ENCODE results near the gene TCAF2. TPM values are rescaled to one million over a fixed set of nuclear protein-coding genes. Genes with fewer than 3 reads are reported as not detected.
"Not testable (repeated sequence)": the region's sequence is repeated elsewhere in the genome, so short reads cannot be mapped to it uniquely, and the experiment has no call there.

Gene TCAF2
- polyA plus RNA-seq (2012; ENCODE audit: missing spikeins): 11.8 TPM

GRCh38 chr7:143620646-143621045, at the start of gene TCAF2:
TCAF2 (plus strand) TSS chr7:143620974.
- peak; percentile 83 for FAIRE-seq

GRCh38 chr7:143571501-143571900, 49.3 kb upstream of the TCAF2 start, which contains the start of gene CTAGE15:
CTAGE15 (plus strand) TSS chr7:143571801; CDS start chr7:143571818, 17 bp downstream.
- not testable (repeated sequence) for DNase-seq (ENCODE audit: insufficient read length); FAIRE-seq

More at GRCh38 chr7:143620646-143621045, at the start of gene TCAF2:
- not testable (repeated sequence) for DNase-seq (ENCODE audit: insufficient read length)

GRCh38 chr7:143588183-143588582, 32.6 kb upstream of the TCAF2 start:
- FAIRE-seq; DNase-seq (ENCODE audit: insufficient read length): not testable (repeated sequence)

DNA sequence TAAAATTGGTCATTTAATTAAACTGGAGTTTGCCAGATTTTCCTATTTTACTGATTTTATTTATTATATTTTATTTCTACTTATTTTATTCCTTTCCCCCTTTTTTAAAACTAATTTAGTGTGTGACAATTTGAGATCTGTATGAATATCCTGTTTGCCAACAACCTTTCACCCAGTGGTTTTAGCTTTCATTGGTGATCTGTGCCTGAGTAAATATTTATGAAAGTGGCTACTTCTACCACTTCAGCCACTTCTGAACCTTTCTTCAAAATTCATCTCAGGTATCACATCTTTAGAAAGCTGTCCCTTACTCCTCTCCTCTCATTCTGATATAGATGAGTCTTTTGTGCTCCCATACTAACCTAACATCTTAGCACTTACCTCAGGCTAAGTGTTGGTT, 30.9 kb upstream of the TCAF2 start:
- FAIRE-seq; DNase-seq (ENCODE audit: insufficient read length): not testable (repeated sequence)

DNA sequence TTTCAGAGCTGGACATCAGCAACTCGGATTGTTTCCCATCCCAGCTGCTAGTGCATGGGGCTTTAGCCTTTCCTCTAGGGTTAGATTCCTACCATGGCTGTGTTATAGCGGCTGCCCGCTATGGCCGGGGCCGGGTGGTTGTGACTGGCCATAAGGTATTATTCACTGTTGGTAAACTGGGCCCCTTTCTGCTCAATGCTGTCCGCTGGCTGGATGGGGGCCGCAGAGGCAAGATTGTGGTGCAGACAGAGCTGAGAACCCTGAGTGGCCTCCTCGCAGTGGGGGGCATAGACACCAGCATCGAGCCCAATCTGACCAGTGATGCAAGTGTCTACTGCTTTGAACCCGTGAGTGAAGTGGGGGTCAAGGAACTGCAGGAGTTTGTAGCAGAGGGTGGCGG, 22.7 kb upstream of the TCAF2 start:
- not testable (repeated sequence) for DNase-seq (ENCODE audit: insufficient read length); FAIRE-seq

DNA sequence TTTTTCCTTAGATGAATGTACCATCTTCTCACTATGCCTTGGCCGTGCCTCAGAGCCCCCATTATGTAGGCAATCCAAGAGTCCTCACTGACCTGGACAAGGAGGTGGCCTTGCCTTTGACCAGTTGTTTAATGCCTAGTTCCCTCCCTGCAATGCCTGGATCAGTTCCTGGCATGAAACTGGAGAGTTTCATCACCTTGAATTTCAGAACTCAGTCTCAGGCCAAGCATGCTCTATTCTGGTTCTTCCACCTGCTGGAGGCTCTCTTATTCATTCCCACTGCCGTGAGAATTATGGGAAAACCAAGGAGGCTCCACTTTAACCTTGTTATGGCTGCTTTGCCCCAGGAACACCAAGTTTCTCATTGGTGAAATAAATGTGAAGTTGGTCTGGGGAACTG, 17.2 kb upstream of the TCAF2 start:
- not testable (repeated sequence) for FAIRE-seq

DNA sequence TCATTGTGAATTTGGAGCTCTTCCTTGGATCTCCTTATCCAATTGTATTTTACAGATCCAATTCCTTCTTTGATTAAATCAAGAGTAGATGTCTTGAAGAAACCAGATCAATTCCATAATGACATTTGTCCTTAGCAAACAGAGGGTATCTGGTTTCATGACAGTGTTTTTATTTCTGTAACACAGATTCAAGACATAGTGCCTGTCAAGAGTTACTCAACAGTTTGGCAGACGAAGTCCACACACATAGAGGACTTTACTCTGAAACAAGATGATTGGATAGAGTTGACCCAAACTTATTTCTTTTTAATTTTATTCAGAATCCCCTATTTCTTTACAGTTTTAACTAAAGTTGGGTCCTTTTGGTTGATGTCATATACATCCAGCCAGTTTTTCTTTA, 14.7 kb upstream of the TCAF2 start:
- not testable (repeated sequence) for DNase-seq (ENCODE audit: insufficient read length); FAIRE-seq

More for the DNA sequence above, 17.2 kb upstream of the TCAF2 start:
- DNase-seq (ENCODE audit: insufficient read length): not testable (repeated sequence)

DNA sequence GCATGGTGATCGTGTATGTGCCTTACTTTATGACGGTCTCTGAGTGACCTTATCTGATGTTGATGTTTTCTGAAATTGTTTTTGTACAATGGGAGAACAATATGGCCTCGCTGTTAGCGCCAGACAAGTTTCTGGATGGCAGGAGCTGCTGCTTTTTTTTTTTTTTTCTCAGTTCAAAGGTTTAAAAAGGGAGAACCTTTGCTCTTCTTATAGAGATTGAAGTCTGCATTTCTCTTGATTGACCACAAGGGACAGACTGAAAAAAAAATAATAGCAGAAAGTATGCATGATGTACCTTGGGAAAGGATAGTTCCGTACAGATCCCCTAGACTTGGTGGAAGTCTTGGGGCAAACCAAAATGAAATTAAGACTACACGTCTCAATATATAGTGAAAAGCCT, 5.2 kb upstream of the TCAF2 start:
- DNase-seq (ENCODE audit: insufficient read length); FAIRE-seq: not testable (repeated sequence)

GRCh38 chr7:143617204-143617603, 3.6 kb upstream of the TCAF2 start:
- not testable (repeated sequence) for FAIRE-seq; DNase-seq (ENCODE audit: insufficient read length)

- DNase-seq (ENCODE audit: insufficient read length); FAIRE-seq: not testable (repeated sequence)
Observed at GRCh38 chr7:143620058-143620457, 716 bp upstream of the TCAF2 start.

GRCh38 chr7:143621175-143621574, 401 bp downstream of the TCAF2 start:
- FAIRE-seq: peak; percentile 51

DNA sequence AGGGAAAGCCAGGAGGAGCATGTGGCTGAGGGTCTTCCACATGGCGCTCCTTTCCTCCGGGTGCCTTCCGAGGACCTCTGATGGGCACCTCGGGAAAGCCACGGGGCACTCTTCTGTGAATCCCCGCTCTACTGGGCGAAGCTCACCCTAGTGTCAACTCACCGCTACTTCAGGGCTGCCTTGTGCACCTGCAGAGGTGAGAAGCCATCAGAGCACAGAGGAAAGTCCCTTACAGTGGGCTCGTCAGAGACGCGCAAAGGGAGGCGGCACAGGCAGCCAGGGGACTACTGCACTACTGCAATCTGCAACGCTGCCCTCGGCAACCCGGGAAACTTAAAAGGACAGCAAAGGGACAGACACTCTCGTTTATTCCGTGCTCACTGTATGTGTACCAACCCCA, 1.4 kb downstream of the TCAF2 start:
- not testable (repeated sequence) for DNase-seq (ENCODE audit: insufficient read length); FAIRE-seq

More at GRCh38 chr7:143621175-143621574, 401 bp downstream of the TCAF2 start:
- DNase-seq (ENCODE audit: insufficient read length): not testable (repeated sequence)

DNA sequence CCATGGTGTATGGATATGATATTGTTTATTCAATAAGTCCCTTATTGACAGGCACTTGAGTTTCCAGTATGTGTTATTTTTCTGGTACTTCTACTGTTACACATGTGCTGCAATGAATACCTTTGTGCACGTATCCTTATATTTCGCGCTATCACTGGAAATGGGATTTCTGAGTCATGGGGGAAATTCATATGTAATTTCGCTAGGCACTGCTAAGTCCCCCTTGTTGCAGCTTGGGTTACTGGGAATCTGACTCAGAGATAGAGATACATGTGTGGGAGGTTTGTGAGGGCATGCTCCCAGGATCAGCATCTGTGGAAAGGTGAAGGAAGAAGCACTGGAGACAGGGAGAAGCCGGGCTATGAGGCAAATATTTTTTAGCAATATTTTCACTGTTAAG, 9.9 kb downstream of the TCAF2 start:
- DNase-seq (ENCODE audit: insufficient read length); FAIRE-seq: not testable (repeated sequence)

DNA sequence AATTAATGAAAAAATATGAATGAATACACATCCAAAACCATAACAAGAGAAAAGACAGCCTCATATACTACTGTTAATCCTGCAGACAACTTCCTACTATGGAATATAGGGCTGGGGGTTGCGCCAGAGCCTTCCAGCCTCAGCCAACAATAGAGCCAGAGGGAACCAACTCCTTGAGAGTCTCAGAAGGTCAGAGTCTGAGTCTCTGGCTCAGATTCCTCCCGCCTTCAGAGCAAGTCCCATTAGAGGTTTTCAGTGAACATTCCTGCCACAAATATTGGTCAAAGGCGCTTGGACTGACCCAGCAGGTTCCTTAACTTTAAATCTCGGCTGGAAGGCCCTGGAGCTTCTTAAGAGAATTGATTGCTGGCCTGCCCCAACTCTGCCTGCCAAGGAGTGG, 11.7 kb downstream of the TCAF2 start:
- DNase-seq (ENCODE audit: insufficient read length); FAIRE-seq: not testable (repeated sequence)

- DNase-seq (ENCODE audit: insufficient read length); FAIRE-seq: not testable (repeated sequence)
Observed at GRCh38 chr7:143633013-143633618, 12.3 kb downstream of the TCAF2 start.

- DNase-seq (ENCODE audit: insufficient read length); FAIRE-seq: not testable (repeated sequence)
Observed at GRCh38 chr7:143635364-143636240, 14.8 kb downstream of the TCAF2 start.

DNA sequence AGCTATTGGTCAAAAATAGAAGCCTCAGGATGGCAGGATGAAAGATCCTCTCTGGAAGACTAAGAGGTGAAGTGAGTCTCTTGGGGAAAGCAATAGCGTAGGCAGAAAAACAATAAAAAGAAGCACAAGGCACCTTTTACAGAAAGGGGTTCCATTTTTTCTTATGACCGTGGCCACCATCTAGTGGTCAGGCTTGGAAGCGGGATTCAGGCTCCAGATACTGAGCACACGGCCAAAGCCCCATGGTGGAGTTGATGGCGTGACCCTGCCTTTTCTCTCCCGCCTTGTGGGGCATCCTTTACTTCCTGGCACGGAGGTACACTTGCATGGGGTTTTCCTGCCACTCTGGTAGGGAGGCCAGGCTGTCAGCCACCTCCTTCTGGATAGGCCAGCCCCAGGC, 18.6 kb downstream of the TCAF2 start:
- not testable (repeated sequence) for FAIRE-seq; DNase-seq (ENCODE audit: insufficient read length)

DNA sequence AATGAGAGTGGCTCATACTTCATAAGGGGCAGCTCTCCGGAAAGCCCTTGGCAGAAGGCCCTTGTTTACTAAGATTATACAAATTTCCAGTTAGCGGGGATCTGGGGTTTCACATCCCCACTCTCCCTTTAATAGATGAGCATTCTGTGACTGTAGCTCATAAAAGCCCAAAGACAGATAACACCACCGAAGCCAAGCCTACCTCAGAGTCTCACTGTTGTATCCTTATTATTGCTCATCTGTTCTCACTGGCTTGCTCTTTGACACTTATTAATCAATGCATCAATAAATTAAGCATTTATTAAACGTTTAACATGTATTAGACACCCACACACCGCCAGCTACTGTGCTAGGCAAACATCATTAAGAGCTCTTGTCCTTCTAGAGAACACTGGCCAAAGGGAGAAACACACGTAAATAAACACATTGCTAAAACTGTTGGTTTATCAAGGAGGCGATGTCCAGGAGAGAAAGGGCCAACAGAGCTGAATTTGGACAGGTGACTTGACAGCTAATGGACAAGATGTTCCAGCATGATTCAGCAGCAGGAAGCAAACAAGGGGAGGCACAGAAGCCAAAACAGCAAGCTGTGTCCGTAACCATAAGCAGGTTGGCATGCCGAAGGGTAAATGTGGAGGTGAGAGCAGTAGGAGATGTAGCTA, 19.9 kb downstream of the TCAF2 start:
- not testable (repeated sequence) for FAIRE-seq; DNase-seq (ENCODE audit: insufficient read length)

GRCh38 chr7:143646598-143646997, 25.8 kb downstream of the TCAF2 start:
- not testable (repeated sequence) for FAIRE-seq

DNA sequence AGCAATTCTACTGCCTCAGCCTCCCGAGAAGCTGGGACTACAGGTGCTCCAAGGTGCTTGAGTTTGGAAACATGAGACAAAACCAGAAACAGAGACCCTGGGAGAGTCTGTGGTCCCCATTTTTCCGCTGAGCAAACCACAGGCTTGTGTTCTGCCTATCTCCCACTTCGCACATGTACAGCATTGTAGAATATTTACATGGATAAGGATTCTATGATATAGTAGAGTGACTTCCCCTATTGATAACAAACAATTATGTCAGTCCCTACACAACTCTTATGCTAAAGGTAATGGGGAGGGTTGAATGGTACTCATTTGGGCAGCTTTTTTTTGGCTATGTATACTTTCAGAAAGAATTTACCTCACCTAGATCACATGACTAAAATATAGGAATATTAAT, 29.1 kb downstream of the TCAF2 start:
- DNase-seq (ENCODE audit: insufficient read length); FAIRE-seq: not testable (repeated sequence)

More at GRCh38 chr7:143646598-143646997, 25.8 kb downstream of the TCAF2 start:
- not testable (repeated sequence) for DNase-seq (ENCODE audit: insufficient read length)
